Measurements from ENCODE around the gene DLX3.

DNA sequence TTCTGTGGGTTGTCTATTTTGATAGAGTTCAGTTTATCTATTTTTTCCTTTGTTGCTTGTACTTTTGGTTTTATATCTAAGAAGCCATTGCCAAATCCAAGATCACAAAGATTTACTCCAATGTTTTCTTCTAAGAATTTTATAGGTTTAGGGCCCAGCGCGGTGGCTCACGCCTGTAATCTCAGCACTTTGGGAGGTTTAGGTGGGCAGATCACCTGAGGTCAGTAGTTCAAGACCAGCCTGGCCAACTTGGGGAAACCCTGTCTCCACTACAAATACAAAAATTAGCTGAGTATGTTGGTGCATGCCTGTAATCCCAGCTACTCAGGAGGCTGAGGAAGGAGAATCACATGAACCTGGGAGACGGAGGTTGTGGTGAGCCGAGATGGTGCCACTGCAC, 47.2 kb upstream of the DLX3 start:
- TF ChIP-seq, protein P1, sequence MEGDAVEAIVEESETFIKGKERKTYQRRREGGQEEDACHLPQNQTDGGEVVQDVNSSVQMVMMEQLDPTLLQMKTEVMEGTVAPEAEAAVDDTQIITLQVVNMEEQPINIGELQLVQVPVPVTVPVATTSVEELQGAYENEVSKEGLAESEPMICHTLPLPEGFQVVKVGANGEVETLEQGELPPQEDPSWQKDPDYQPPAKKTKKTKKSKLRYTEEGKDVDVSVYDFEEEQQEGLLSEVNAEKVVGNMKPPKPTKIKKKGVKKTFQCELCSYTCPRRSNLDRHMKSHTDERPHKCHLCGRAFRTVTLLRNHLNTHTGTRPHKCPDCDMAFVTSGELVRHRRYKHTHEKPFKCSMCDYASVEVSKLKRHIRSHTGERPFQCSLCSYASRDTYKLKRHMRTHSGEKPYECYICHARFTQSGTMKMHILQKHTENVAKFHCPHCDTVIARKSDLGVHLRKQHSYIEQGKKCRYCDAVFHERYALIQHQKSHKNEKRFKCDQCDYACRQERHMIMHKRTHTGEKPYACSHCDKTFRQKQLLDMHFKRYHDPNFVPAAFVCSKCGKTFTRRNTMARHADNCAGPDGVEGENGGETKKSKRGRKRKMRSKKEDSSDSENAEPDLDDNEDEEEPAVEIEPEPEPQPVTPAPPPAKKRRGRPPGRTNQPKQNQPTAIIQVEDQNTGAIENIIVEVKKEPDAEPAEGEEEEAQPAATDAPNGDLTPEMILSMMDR (conservative IDR thresholded peaks at IDR 0.05), result no peak
- no peak for TF ChIP-seq EZH2 (IDR thresholded peaks at IDR 0.05; ENCODE audit: low read depth)

All from PC-9 (cell line).